SU-DHL-6 (cell line): ENCODE data around the gene KCNH6.

Experiments used
- H2AFZ ChIP-seq: fragments of 200-600 bp; sonication (generic); 2 replicates; pipeline ENCODE4 v1.6.1; 2014; ENCODE audit warnings: low read depth, mild to moderate bottlenecking, moderate library complexity, mixed read lengths, antibody characterized with exemption, low read length; ENCODE audit not compliant: severe bottlenecking
- H3F3A ChIP-seq: fragments of 200-600 bp; shearing (Covaris generic); 2 replicates; pipeline ENCODE4 v1.6.0; 2016; ENCODE audit warnings: antibody characterized with exemption, mild to moderate bottlenecking; ENCODE audit not compliant: insufficient read depth
- H3K27ac ChIP-seq: fragments of 200-600 bp; sonication (generic); 2 replicates; pipeline ENCODE4 v1.5.1; 2016; ENCODE audit warnings: low read depth, mild to moderate bottlenecking, low read length, moderate library complexity, mixed read lengths
- H3K27me3 ChIP-seq: fragments of 200-600 bp; sonication (generic), shearing (Covaris generic); 2 replicates; pipeline ENCODE4 v1.6.0; 2014; ENCODE audit warnings: mild to moderate bottlenecking, low read length
- H3K36me3 ChIP-seq: fragments of 200-600 bp; sonication (generic); 2 replicates; pipeline ENCODE4 v1.6.1; 2014; ENCODE audit warnings: mild to moderate bottlenecking, low read length, mixed read lengths
- H3K4me2 ChIP-seq: fragments of 300-600, 200-600 bp; shearing (Covaris generic), sonication (generic); 2 replicates; pipeline ENCODE4 v1.6.0; 2014; ENCODE audit warnings: low read length, low read depth, mild to moderate bottlenecking; ENCODE audit not compliant: poor library complexity, severe bottlenecking
- H3K4me3 ChIP-seq: fragments of 200-600 bp; sonication (generic); 2 replicates; pipeline ENCODE4 v1.5.1; 2014; ENCODE audit warnings: antibody characterized with exemption, low read length, mild to moderate bottlenecking, mixed read lengths; ENCODE audit not compliant: insufficient read depth, poor library complexity, severe bottlenecking
- H3K79me2 ChIP-seq: fragments of 200-600 bp; sonication (generic); 2 replicates; pipeline ENCODE4 v1.6.1; 2014; ENCODE audit warnings: mild to moderate bottlenecking, low read length, moderate library complexity; ENCODE audit not compliant: insufficient read depth
- H3K9ac ChIP-seq: fragments of 200-600 bp; sonication (generic); 2 replicates; pipeline ENCODE4 v1.7.0; 2014; ENCODE audit warnings: mild to moderate bottlenecking, low read length
- H3K9me2 ChIP-seq: fragments of 200-600 bp; sonication (generic); replicated peaks from 2 replicates; pipeline ENCODE4 v1.6.1; 2014; ENCODE audit warnings: low read length; ENCODE audit not compliant: insufficient read depth
- H3K9me3 ChIP-seq: fragments of 200-600 bp; sonication (generic); 2 replicates; pipeline ENCODE4 v1.6.1; 2014; ENCODE audit warnings: low read length, mixed read lengths; ENCODE audit not compliant: insufficient read depth
- H4K20me1 ChIP-seq: fragments of 200-600 bp; sonication (generic); 2 replicates; pipeline ENCODE4 v1.6.1; 2014; ENCODE audit warnings: low read depth, mild to moderate bottlenecking, antibody characterized with exemption, low read length, moderate library complexity, mixed read lengths
- CTCF ChIP-seq: fragments of 200-600 bp; sonication (generic); IDR thresholded peaks from one replicate; pipeline ENCODE4 v1.5.1; 2017; ENCODE audit warnings: antibody characterized with exemption, mild to moderate bottlenecking, low read length, moderate library complexity; ENCODE audit not compliant: insufficient read depth, poor library complexity, severe bottlenecking
- EZH2phosphoT487 ChIP-seq: fragments of 200-600 bp; sonication (generic), shearing (Covaris generic); conservative IDR thresholded peaks from 2 replicates; pipeline ENCODE4 v1.6.1; 2018; ENCODE audit warnings: mild to moderate bottlenecking, antibody characterized with exemption, low read length, moderate library complexity, mixed read lengths

The KCNH6 gene

GRCh38 chr17:63512388-63512787 is 10.8 kb upstream of the KCNH6 start:
- Histone ChIP-seq H3K27ac (no peak overlapping the region), H3K4me3 (no peak overlapping the region), H3K4me2 (no peak overlapping the region), H3K9ac (no peak overlapping the region), H4K20me1 (no peaks in the 10 kb centered on the region), H3K36me3 (no peaks in the 10 kb centered on the region), H3K9me3 (no peaks in the 10 kb centered on the region), H2AFZ (no peak overlapping the region), H3K79me2 (no peaks in the 10 kb centered on the region), H3F3A (no peaks in the 10 kb centered on the region), H3K27me3 (no peaks in the 10 kb centered on the region), H3K9me2 (no peaks in the 10 kb centered on the region)
- TF ChIP-seq EZH2phosphoT487 = no peak
- no peak for TF ChIP-seq CTCF

GRCh38 chr17:63512896-63513644 is 10.1 kb upstream of the KCNH6 start:
- TF ChIP-seq EZH2phosphoT487 (no peak), CTCF (no peak)
- Histone ChIP-seq H3F3A (no peaks in the 10 kb centered on the region), H3K79me2 (no peaks in the 10 kb centered on the region), H3K9me2 (no peaks in the 10 kb centered on the region), H3K4me2 (no peak overlapping the region), H3K9ac (no peak overlapping the region), H3K36me3 (no peaks in the 10 kb centered on the region), H3K27me3 (no peaks in the 10 kb centered on the region), H4K20me1 (no peaks in the 10 kb centered on the region), H3K4me3 (no peak overlapping the region), H3K27ac (no peak overlapping the region), H2AFZ (no peak overlapping the region), H3K9me3 (no peaks in the 10 kb centered on the region)

GRCh38 chr17:63514477-63514876 is 8.7 kb upstream of the KCNH6 start:
- Histone ChIP-seq H3K79me2 (no peaks in the 10 kb centered on the region), H3K9me2 (no peaks in the 10 kb centered on the region), H3K4me2 (no peak overlapping the region), H4K20me1 (no peaks in the 10 kb centered on the region), H3K27ac (no peak overlapping the region), H3K36me3 (no peaks in the 10 kb centered on the region), H2AFZ (no peak overlapping the region), H3F3A (no peaks in the 10 kb centered on the region), H3K27me3 (no peaks in the 10 kb centered on the region), H3K9ac (no peak overlapping the region), H3K4me3 (no peak overlapping the region), H3K9me3 (no peaks in the 10 kb centered on the region)
- no peak for TF ChIP-seq EZH2phosphoT487
- no peak for TF ChIP-seq CTCF
